SU-DHL-6 (cell line): ENCODE measurements around the gene PCDHA11.
"Not testable (repeated sequence)": the region's sequence is repeated elsewhere in the genome, so short reads cannot be mapped to it uniquely, and the experiment has no call there.

Experiments
- H2AFZ ChIP-seq: fragments of 200-600 bp; sonication (generic); 2 replicates; pipeline ENCODE4 v1.6.1; 2014; ENCODE audit warnings: low read depth, mild to moderate bottlenecking, moderate library complexity, mixed read lengths, antibody characterized with exemption, low read length; ENCODE audit not compliant: severe bottlenecking
- H3F3A ChIP-seq: fragments of 200-600 bp; shearing (Covaris generic); 2 replicates; pipeline ENCODE4 v1.6.0; 2016; ENCODE audit warnings: antibody characterized with exemption, mild to moderate bottlenecking; ENCODE audit not compliant: insufficient read depth
- H3K27ac ChIP-seq: fragments of 200-600 bp; sonication (generic); 2 replicates; pipeline ENCODE4 v1.5.1; 2016; ENCODE audit warnings: low read depth, mild to moderate bottlenecking, low read length, moderate library complexity, mixed read lengths
- H3K27me3 ChIP-seq: fragments of 200-600 bp; sonication (generic), shearing (Covaris generic); 2 replicates; pipeline ENCODE4 v1.6.0; 2014; ENCODE audit warnings: mild to moderate bottlenecking, low read length
- H3K36me3 ChIP-seq: fragments of 200-600 bp; sonication (generic); 2 replicates; pipeline ENCODE4 v1.6.1; 2014; ENCODE audit warnings: mild to moderate bottlenecking, low read length, mixed read lengths
- H3K4me2 ChIP-seq: fragments of 300-600, 200-600 bp; shearing (Covaris generic), sonication (generic); 2 replicates; pipeline ENCODE4 v1.6.0; 2014; ENCODE audit warnings: low read length, low read depth, mild to moderate bottlenecking; ENCODE audit not compliant: poor library complexity, severe bottlenecking
- H3K4me3 ChIP-seq: fragments of 200-600 bp; sonication (generic); 2 replicates; pipeline ENCODE4 v1.5.1; 2014; ENCODE audit warnings: antibody characterized with exemption, low read length, mild to moderate bottlenecking, mixed read lengths; ENCODE audit not compliant: insufficient read depth, poor library complexity, severe bottlenecking
- H3K79me2 ChIP-seq: fragments of 200-600 bp; sonication (generic); 2 replicates; pipeline ENCODE4 v1.6.1; 2014; ENCODE audit warnings: mild to moderate bottlenecking, low read length, moderate library complexity; ENCODE audit not compliant: insufficient read depth
- H3K9ac ChIP-seq: fragments of 200-600 bp; sonication (generic); 2 replicates; pipeline ENCODE4 v1.7.0; 2014; ENCODE audit warnings: mild to moderate bottlenecking, low read length
- H3K9me2 ChIP-seq: fragments of 200-600 bp; sonication (generic); replicated peaks from 2 replicates; pipeline ENCODE4 v1.6.1; 2014; ENCODE audit warnings: low read length; ENCODE audit not compliant: insufficient read depth
- H3K9me3 ChIP-seq: fragments of 200-600 bp; sonication (generic); 2 replicates; pipeline ENCODE4 v1.6.1; 2014; ENCODE audit warnings: low read length, mixed read lengths; ENCODE audit not compliant: insufficient read depth
- H4K20me1 ChIP-seq: fragments of 200-600 bp; sonication (generic); 2 replicates; pipeline ENCODE4 v1.6.1; 2014; ENCODE audit warnings: low read depth, mild to moderate bottlenecking, antibody characterized with exemption, low read length, moderate library complexity, mixed read lengths
- EZH2phosphoT487 ChIP-seq: fragments of 200-600 bp; sonication (generic), shearing (Covaris generic); conservative IDR thresholded peaks from 2 replicates; pipeline ENCODE4 v1.6.1; 2018; ENCODE audit warnings: mild to moderate bottlenecking, antibody characterized with exemption, low read length, moderate library complexity, mixed read lengths
- TF ChIP-seq, protein P1 (sequence below): fragments of 200-600 bp; sonication (generic); IDR thresholded peaks from one replicate; pipeline ENCODE4 v1.5.1; 2017; ENCODE audit warnings: antibody characterized with exemption, mild to moderate bottlenecking, low read length, moderate library complexity; ENCODE audit not compliant: insufficient read depth, poor library complexity, severe bottlenecking

Gene PCDHA11, protein sequence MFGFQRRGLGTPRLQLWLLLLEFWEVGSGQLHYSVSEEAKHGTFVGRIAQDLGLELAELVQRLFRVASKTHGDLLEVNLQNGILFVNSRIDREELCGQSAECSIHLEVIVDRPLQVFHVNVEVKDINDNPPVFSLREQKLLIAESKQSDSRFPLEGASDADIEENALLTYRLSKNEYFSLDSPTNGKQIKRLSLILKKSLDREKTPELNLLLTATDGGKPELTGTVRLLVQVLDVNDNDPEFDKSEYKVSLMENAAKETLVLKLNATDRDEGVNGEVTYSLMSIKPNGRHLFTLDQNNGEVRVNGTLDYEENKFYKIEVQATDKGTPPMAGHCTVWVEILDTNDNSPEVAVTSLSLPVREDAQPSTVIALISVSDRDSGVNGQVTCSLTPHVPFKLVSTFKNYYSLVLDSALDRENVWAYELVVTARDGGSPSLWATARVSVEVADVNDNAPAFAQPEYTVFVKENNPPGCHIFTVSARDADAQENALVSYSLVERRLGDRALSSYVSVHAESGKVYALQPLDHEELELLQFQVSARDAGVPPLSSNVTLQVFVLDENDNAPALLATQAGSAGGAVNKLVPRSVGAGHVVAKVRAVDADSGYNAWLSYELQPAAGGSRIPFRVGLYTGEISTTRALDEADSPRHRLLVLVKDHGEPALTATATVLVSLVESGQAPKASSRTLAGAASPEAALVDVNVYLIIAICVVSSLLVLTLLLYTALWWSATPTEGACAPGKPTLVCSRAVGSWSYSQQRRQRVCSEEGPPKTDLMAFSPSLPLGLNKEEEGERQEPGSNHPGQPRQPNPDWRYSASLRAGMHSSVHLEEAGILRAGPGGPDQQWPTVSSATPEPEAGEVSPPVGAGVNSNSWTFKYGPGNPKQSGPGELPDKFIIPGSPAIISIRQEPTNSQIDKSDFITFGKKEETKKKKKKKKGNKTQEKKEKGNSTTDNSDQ

DNA sequence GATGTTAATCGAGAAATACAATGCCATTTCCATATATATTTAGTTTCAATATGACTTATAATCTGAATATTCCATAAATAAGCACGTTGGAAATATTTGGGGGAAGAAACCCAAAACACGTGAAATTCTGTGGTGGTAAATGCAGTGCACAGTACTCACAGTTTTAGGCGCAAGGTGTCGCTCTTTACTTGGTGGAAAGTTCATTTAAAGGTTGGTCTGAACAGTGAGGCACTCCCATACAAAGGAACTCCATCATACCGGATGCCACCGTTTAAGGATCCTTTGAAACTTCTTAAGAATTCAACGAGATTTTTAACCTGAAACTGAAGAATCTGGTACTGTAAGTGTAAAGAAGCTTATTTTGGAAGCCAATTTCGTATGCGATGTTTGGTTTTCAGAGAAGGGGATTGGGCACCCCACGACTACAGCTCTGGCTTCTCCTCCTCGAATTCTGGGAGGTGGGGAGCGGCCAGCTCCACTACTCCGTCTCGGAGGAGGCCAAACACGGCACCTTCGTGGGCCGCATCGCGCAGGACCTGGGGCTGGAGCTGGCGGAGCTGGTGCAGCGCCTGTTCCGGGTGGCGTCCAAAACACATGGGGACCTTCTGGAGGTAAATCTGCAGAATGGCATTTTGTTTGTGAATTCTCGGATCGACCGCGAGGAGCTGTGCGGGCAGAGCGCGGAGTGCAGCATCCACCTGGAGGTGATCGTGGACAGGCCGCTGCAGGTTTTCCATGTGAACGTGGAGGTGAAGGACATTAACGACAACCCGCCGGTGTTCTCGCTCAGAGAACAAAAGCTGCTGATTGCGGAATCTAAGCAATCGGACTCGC, at the start of gene PCDHA11:
TSS of gene PCDHA11 (plus strand) at position 237 of the 834 bp plus-strand sequence. CDS start at position 384, 147 bp downstream.
- Histone ChIP-seq H3K79me2 (no peaks in the 10 kb centered on the region), H3F3A (no peaks in the 10 kb centered on the region), H3K27ac (no peak within 1 kb of the TSS), H3K27me3 (no peaks in the 10 kb centered on the region), H2AFZ (no peak within 1 kb of the TSS), H3K9me3 (no peaks in the 10 kb centered on the region), H3K4me2 (no peak within 1 kb of the TSS), H3K36me3 (no peaks in the 10 kb centered on the region), H3K9me2 (no peaks in the 10 kb centered on the region), H4K20me1 (no peaks in the 10 kb centered on the region), H3K4me3 (no peak within 1 kb of the TSS), H3K9ac (no peak within 1 kb of the TSS)
- TF ChIP-seq EZH2phosphoT487, result no peak
- TF ChIP-seq, protein P1, sequence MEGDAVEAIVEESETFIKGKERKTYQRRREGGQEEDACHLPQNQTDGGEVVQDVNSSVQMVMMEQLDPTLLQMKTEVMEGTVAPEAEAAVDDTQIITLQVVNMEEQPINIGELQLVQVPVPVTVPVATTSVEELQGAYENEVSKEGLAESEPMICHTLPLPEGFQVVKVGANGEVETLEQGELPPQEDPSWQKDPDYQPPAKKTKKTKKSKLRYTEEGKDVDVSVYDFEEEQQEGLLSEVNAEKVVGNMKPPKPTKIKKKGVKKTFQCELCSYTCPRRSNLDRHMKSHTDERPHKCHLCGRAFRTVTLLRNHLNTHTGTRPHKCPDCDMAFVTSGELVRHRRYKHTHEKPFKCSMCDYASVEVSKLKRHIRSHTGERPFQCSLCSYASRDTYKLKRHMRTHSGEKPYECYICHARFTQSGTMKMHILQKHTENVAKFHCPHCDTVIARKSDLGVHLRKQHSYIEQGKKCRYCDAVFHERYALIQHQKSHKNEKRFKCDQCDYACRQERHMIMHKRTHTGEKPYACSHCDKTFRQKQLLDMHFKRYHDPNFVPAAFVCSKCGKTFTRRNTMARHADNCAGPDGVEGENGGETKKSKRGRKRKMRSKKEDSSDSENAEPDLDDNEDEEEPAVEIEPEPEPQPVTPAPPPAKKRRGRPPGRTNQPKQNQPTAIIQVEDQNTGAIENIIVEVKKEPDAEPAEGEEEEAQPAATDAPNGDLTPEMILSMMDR, result no peak

DNA sequence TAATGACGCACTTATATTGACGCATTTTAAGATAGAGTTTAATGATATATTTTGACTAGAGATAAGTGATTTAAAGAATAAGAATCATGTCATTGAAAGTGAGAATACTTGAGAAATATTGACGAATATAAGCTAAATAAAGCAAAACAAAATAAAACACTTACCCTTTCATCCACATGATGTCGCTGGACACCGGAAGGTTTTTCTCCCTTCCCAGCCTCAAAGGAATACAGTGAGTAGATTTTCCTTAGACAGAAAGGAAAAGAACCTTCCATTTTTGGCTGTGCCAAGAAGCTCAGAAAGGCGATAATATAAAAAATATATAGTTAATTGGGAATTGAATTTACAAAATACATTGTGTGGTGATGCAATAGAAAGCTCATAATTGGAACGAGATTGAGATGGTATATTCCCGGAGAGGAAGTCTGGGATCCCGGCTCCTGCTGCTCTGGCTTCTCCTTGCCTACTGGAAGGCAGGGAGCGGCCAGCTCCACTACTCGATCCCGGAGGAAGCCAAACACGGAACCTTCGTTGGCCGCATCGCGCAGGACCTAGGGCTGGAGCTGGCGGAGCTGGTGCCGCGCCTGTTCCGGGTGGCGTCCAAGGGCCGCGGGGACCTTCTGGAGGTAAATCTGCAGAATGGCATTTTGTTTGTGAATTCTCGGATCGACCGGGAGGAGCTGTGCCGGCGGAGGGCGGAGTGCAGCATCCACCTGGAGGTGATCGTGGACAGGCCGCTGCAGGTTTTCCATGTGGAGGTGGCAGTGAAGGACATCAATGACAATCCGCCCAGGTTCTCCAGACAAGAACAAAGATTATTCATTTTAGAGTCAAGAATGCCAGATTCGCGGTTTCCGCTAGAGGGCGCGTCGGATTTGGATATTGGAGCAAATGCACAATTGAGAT, 47.1 kb upstream of the PCDHA11 start, which contains the start of gene PCDHA5:
TSS of gene PCDHA5 (plus strand) at position 239 of the 906 bp plus-strand sequence.
- H3K4me3 ChIP-seq, result no peak within 1 kb of the TSS
- H3K9ac ChIP-seq, result no peak within 1 kb of the TSS
- no peaks in the 10 kb centered on the region for H4K20me1 ChIP-seq
- H3K27ac ChIP-seq, result no peak within 1 kb of the TSS
- TF ChIP-seq, protein P1, result no peak
- TF ChIP-seq EZH2phosphoT487, result no peak
- H3K4me2 ChIP-seq, result no peak within 1 kb of the TSS
- no peaks in the 10 kb centered on the region for H3K79me2 ChIP-seq
- H3K9me2 ChIP-seq, result no peaks in the 10 kb centered on the region
- no peak within 1 kb of the TSS for H2AFZ ChIP-seq
- no peaks in the 10 kb centered on the region for H3K9me3 ChIP-seq
- H3K36me3 ChIP-seq, result no peaks in the 10 kb centered on the region
- no peaks in the 10 kb centered on the region for H3F3A ChIP-seq
- no peaks in the 10 kb centered on the region for H3K27me3 ChIP-seq

DNA sequence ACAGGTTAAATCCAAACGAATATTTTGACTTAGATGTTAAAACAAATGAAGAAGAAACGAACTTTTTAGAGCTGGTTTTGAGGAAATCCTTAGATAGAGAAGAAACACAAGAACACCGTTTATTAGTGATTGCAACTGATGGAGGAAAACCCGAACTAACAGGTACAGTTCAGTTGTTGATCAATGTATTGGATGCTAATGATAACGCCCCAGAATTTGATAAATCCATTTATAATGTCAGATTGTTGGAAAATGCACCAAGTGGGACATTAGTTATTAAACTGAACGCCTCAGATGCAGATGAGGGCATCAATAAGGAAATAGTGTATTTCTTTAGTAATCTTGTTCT, 46.5 kb upstream of the PCDHA11 start:
- no peak overlapping the region for H3K4me3 ChIP-seq
- no peaks in the 10 kb centered on the region for H3K9me2 ChIP-seq
- H3F3A ChIP-seq, result no peaks in the 10 kb centered on the region
- no peaks in the 10 kb centered on the region for H3K27me3 ChIP-seq
- no peak overlapping the region for H3K27ac ChIP-seq
- H3K9ac ChIP-seq, result no peak overlapping the region
- no peaks in the 10 kb centered on the region for H3K9me3 ChIP-seq
- no peak overlapping the region for H3K4me2 ChIP-seq
- H2AFZ ChIP-seq, result no peak overlapping the region
- no peaks in the 10 kb centered on the region for H3K79me2 ChIP-seq
- TF ChIP-seq EZH2phosphoT487, result no peak
- TF ChIP-seq, protein P1, result no peak
- no peaks in the 10 kb centered on the region for H3K36me3 ChIP-seq
- H4K20me1 ChIP-seq, result no peaks in the 10 kb centered on the region

- not testable (repeated sequence) for H3K36me3 ChIP-seq, H3K27me3 ChIP-seq, H3K27ac ChIP-seq, H3K9ac ChIP-seq, H3K4me2 ChIP-seq, H3K79me2 ChIP-seq, H3F3A ChIP-seq, H3K4me3 ChIP-seq, H4K20me1 ChIP-seq, H3K9me3 ChIP-seq, H2AFZ ChIP-seq, H3K9me2 ChIP-seq
Observed at GRCh38 chr5:140822969-140823368, 45.8 kb upstream of the PCDHA11 start.
